DOHH2 (cell line): Measurements from ENCODE around the gene PFKL.
"Not testable (repeated sequence)": the region's sequence is repeated elsewhere in the genome, so short reads cannot be mapped to it uniquely, and the experiment has no call there.

Source experiments
- H3F3A ChIP-seq: fragments of 200-600 bp; sonication (generic), shearing (Covaris generic); 2 replicates; pipeline ENCODE4 v1.6.0; 2016; ENCODE audit warnings: antibody characterized with exemption, mild to moderate bottlenecking; ENCODE audit not compliant: control insufficient read depth, insufficient read depth
- H3K27ac ChIP-seq: fragments of 200-600 bp; sonication (generic); 2 replicates; pipeline ENCODE4 v1.5.1; 2014; ENCODE audit warnings: low read depth, mild to moderate bottlenecking, low read length, moderate library complexity
- H3K27me3 ChIP-seq: fragments of 200-600 bp; sonication (generic); 2 replicates; pipeline ENCODE4 v1.6.1; 2014; ENCODE audit warnings: mild to moderate bottlenecking, low read length, mixed read lengths; ENCODE audit not compliant: control insufficient read depth
- H3K36me3 ChIP-seq: fragments of 200-600 bp; sonication (generic); 2 replicates; pipeline ENCODE4 v1.6.1; 2014; ENCODE audit warnings: mild to moderate bottlenecking, low read length, moderate library complexity, mixed read lengths; ENCODE audit not compliant: control insufficient read depth
- H3K4me1 ChIP-seq: fragments of 200-600 bp; sonication (generic); 2 replicates; pipeline ENCODE4 v1.6.1; 2014; ENCODE audit warnings: mild to moderate bottlenecking, low read length, mixed read lengths; ENCODE audit not compliant: control insufficient read depth
- H3K4me2 ChIP-seq: fragments of 200-600 bp; sonication (generic); 2 replicates; pipeline ENCODE4 v1.6.0; 2014; ENCODE audit warnings: mild to moderate bottlenecking, low read length, moderate library complexity
- H3K4me3 ChIP-seq: fragments of 200-600 bp; sonication (generic); 2 replicates; pipeline ENCODE4 v1.5.1; 2014; ENCODE audit warnings: mild to moderate bottlenecking, low read length, mixed read lengths
- H3K79me2 ChIP-seq: fragments of 200-600 bp; sonication (generic); 2 replicates; pipeline ENCODE4 v1.6.1; 2014; ENCODE audit warnings: mild to moderate bottlenecking, low read length, mixed read lengths; ENCODE audit not compliant: control insufficient read depth
- H3K9me2 ChIP-seq: fragments of 200-600 bp; sonication (generic); replicated peaks from 2 replicates; pipeline ENCODE4 v1.6.1; 2014; ENCODE audit warnings: mild to moderate bottlenecking, low read length, mixed read lengths; ENCODE audit not compliant: control insufficient read depth
- H3K9me3 ChIP-seq: fragments of 200-600 bp; sonication (generic); 2 replicates; pipeline ENCODE4 v1.6.1; 2014; ENCODE audit warnings: antibody characterized with exemption, low read length, mixed read lengths; ENCODE audit not compliant: control insufficient read depth, insufficient read depth
- H4K20me1 ChIP-seq: fragments of 200-600 bp; sonication (generic); 2 replicates; pipeline ENCODE4 v1.6.0; 2014; ENCODE audit warnings: low read depth, mild to moderate bottlenecking, antibody characterized with exemption, low read length, moderate library complexity; ENCODE audit not compliant: control insufficient read depth, insufficient read depth
- EZH2phosphoT487 ChIP-seq: fragments of 200-600 bp; sonication (generic); IDR thresholded peaks from 2 replicates; pipeline ENCODE4 v1.6.1; 2017; ENCODE audit warnings: borderline replicate concordance, mild to moderate bottlenecking, antibody characterized with exemption, low read length, moderate library complexity, mixed read lengths
- TF ChIP-seq, protein P1 (sequence below): fragments of 200-600 bp; sonication (generic); IDR thresholded peaks from one replicate; pipeline ENCODE4 v1.5.1; 2014; ENCODE audit warnings: antibody characterized with exemption, mild to moderate bottlenecking, low read depth, low read length; ENCODE audit not compliant: poor library complexity, severe bottlenecking

Gene PFKL

DNA sequence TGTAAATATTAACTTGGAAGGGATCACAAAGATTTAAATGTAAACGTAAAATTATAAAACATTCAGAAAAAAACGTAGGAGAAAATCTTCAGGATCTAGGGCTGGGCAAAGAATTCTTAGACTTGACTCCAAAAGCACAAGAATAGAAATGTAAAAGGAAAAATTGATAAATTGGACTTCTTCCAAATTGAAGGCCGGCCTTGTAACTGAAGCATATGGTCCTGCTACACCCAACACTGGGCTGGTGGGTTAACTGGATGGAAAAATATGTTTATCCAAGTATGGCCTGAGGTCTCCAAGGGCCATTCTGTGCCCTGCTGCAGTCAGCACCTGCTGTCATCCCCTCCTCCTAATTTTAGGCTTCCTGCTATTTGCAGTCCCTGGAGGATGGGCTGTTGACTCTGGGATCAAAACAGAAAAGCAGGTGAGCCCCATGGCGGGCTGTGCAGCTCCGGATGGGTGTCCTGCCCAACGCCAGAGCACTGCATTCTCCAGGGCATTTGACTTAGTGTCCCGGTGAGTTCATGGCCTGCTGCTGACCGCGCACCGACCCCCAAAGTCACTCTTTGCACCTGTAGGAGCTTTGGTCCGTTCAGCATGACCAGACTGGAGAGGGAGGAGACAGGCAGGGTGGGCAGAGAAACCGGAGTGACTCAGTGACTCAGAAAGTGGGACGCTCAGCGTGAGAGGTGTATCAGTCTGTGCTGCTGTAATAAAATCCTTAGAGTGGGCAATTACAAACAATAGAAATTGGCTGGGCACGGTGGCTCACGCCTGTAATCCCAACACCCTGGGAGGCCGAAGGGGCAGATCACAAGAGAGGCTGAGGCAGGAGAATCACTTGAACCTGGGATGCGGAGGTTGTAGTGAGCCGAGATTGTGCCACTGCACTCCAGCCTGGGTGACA, 20.2 kb upstream of the PFKL start:
- Histone ChIP-seq H3K4me2 (no peak overlapping the region), H3K9me2 (no peaks in the 10 kb centered on the region), H3K27me3 (peaks cover 17% of the 10 kb centered on the region), H3K4me1 (peaks cover 5% of the 10 kb centered on the region; the same call in 1 of the 2 replicates), H3K4me3 (no peak overlapping the region), H3K27ac (no peak overlapping the region), H3F3A (no peaks in the 10 kb centered on the region), H3K79me2 (no peaks in the 10 kb centered on the region), H3K36me3 (no peaks in the 10 kb centered on the region), H4K20me1 (no peaks in the 10 kb centered on the region), H3K9me3 (no peaks in the 10 kb centered on the region)
- TF ChIP-seq, protein P1, sequence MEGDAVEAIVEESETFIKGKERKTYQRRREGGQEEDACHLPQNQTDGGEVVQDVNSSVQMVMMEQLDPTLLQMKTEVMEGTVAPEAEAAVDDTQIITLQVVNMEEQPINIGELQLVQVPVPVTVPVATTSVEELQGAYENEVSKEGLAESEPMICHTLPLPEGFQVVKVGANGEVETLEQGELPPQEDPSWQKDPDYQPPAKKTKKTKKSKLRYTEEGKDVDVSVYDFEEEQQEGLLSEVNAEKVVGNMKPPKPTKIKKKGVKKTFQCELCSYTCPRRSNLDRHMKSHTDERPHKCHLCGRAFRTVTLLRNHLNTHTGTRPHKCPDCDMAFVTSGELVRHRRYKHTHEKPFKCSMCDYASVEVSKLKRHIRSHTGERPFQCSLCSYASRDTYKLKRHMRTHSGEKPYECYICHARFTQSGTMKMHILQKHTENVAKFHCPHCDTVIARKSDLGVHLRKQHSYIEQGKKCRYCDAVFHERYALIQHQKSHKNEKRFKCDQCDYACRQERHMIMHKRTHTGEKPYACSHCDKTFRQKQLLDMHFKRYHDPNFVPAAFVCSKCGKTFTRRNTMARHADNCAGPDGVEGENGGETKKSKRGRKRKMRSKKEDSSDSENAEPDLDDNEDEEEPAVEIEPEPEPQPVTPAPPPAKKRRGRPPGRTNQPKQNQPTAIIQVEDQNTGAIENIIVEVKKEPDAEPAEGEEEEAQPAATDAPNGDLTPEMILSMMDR, result no peak
- no peak for TF ChIP-seq EZH2phosphoT487

DNA sequence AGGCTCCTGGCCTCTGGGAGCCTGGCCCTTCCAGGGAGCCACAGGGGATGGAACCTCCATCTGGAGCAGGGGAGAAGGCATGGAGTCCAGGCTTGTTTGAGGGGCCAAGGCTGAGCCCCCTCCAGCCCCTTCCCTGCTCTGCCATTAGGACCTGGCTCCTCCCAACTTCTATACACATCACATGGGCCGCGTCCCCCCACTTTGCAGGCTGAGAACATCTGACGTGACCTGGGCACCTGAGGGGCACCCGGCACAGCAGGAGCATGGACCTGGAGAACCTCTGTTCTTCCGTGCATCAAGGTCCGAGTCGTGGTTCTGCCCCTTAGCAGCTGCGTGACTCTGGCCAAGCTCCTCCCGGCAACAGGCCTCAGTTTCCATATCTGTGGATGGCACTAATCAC, 18.1 kb upstream of the PFKL start:
- TF ChIP-seq EZH2phosphoT487, result no peak
- TF ChIP-seq, protein P1, result no peak
- Histone ChIP-seq H3K4me3 (no peak overlapping the region), H4K20me1 (no peaks in the 10 kb centered on the region), H3K9me3 (no peaks in the 10 kb centered on the region), H3F3A (no peaks in the 10 kb centered on the region), H3K4me2 (no peak overlapping the region), H3K27ac (no peak overlapping the region), H3K9me2 (no peaks in the 10 kb centered on the region), H3K79me2 (no peaks in the 10 kb centered on the region), H3K36me3 (no peaks in the 10 kb centered on the region), H3K27me3 (peaks cover 14% of the 10 kb centered on the region), H3K4me1 (peaks cover 5% of the 10 kb centered on the region; the same call in 1 of the 2 replicates)

DNA sequence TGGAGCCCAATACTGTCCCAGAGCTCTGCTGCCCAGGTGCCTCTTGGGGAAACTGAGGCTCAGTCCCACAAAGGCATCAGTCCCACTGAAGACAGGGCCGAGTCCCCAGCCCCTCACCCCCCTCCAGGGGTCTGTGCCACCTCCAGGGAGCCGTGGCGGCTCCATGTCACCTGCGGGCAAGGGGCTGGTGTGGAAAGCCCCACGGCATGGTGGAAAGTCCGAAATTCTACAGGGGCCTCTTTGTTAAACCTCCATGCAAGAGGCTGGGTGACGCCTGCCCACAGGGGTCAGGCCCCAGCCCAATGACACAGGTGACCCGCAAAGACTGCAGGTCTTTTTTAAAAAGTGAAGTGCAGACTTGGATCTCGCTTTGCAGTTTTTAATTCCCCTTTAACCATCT, 17.5 kb upstream of the PFKL start:
- Histone ChIP-seq H3K4me1 (peaks cover 5% of the 10 kb centered on the region; the same call in 1 of the 2 replicates), H3K9me3 (no peaks in the 10 kb centered on the region), H3K27me3 (peaks cover 17% of the 10 kb centered on the region), H3K4me3 (no peak overlapping the region), H3K4me2 (no peak overlapping the region), H4K20me1 (no peaks in the 10 kb centered on the region), H3K79me2 (no peaks in the 10 kb centered on the region), H3K9me2 (no peaks in the 10 kb centered on the region), H3F3A (no peaks in the 10 kb centered on the region), H3K36me3 (no peaks in the 10 kb centered on the region), H3K27ac (no peak overlapping the region)
- no peak for TF ChIP-seq EZH2phosphoT487
- TF ChIP-seq, protein P1, result no peak

DNA sequence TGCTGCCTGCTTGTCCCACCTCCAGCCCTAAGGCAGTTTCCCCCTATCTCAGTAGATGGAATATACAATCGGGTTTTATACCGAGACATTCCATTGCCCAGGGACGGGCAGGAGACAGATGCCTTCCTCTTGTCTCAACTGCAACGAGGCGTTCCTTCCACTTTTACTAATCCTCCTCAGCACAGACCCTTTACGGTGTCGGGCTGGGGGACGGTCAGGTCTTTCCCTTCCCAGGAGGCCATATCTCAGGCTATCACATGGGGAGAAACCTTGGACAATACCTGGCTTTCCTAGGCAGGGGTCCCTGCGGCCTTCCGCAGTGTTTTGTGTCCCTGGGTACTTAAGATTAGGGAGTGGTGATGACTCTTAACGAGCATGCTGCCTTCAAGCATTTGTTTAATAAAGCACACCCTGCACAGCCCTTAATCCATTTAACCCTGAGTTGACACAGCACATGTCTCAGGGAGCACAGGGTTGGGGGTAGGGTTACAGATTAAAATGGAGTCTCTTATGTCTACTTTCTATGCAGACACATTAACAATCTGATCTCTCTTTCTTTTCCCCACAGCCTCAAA, 16.6 kb upstream of the PFKL start:
- H3K27me3 ChIP-seq, result peaks cover 19% of the 10 kb centered on the region
- H3K36me3 ChIP-seq, H4K20me1 ChIP-seq, H3K27ac ChIP-seq, H3F3A ChIP-seq, H3K4me1 ChIP-seq, H3K79me2 ChIP-seq, H3K4me3 ChIP-seq, H3K4me2 ChIP-seq, H3K9me2 ChIP-seq, H3K9me3 ChIP-seq: not testable (repeated sequence)
